Stimulated activated CD4-positive, alpha-beta T cell treated with anti-CD3 and anti-CD28 coated beads, Interleukin-12 subunit alpha, Interleukin-12 subunit beta, amount 100 ng/mL, for 24 hours (primary cell): ENCODE measurements around the gene COA1.

ENCODE experiments used
- DNase-seq, 2 experiments: peaks; one replicate each; pipeline ENCODE4 v3.0.0-alpha.2; 2020; ENCODE audit warnings: low read depth in 2 of 2

The COA1 gene

DNA sequence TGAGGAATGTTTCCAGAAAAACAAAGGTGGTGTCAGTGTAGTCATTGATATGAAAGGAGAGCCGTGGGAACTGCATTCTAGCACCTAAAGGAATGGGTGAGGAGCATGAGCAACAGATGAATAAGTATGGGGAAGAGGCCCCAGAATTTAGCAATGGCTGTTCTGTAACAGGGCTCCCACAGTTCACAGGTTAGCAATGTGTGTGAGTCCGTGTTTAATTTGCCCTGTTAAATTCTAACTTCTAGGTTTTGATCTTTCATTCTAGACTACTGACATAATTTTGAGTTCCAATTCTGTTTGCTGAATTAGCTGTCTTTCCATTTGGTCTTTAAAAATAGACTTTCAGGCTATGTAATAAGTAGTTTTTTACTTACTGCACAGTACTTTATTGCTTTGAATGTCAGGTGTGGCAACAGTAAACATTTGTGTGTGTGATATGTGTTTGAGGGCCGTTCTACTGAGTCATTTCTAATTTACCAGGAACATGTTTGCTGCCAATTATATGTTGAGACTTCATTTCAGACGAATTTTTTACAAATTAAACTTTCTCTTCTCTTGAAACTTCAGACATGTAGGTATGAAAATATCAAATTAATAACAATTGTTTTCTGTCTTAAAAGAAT lies 137.7 kb downstream of the COA1 start:
- DNase-seq: no peak

- no peak for DNase-seq
These were observed 138.3 kb downstream of the COA1 start for GRCh38 chr7:43590862-43591557.

DNA sequence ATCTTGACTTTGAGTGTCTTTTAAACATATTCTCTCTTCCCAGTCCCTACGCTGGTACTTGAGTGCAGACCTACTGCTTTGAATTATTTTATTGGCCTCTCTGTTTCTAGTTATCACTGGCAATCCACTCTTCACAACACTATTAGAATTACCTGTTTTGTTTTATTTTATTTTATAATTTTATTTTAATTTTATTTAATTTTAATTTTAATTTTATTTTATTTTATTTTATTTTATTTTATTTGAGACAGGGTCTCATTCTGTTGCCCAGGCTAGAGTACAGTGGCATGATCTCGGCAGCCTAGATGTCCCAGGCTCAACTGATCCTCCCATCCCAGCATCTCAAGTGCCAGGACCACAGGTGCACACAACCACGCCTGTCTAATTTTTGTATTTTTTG lies 139.6 kb downstream of the COA1 start:
- no peak for DNase-seq
